Stomach (tissue), 4 donors: ENCODE results near the gene MAGI2.

Experiments used
- POLR2AphosphoS5 ChIP-seq, 3 donors: sonication (generic); formaldehyde crosslinking; IDR thresholded peaks; one replicate each; pipeline ENCODE4 v1.6.1; 2016; ENCODE audit warnings: antibody characterized with exemption in 3 of 3
- TF ChIP-seq, protein P1 (sequence below), 7 experiments: fragments of 450-650 bp in 4 of 7; fragments of 200-600 bp in 3 of 7; sonication (generic) in 3 of 7; IDR thresholded peaks; one replicate each; pipeline ENCODE4 v1.5.1; 2016 to 2019; ENCODE audit warnings: antibody characterized with exemption in 7 of 7, control low read depth in 2 of 7, mild to moderate bottlenecking in 1 of 7

DNA sequence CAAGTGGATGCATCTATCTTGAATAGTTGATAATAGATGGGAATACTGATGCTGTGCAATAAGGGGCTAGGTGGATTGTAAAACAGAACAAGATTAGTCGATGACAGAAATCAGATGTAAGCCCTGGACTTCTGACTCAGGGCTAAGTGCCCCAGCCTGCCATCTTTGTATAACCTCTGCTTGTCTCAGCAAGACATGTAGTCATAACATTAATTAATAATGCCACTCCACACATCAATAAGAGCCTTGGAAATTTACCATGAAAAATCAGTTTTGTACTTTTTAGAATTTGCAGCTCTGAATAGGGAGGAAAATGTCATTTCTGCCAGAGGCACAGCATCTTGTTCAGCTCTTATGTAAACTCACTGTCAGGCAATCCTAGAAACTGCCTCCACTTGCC is 1125.7 kb downstream of the MAGI2 start:
- no peak for TF ChIP-seq POLR2AphosphoS5 (IDR thresholded peaks at IDR 0.05)
- TF ChIP-seq, protein P1, sequence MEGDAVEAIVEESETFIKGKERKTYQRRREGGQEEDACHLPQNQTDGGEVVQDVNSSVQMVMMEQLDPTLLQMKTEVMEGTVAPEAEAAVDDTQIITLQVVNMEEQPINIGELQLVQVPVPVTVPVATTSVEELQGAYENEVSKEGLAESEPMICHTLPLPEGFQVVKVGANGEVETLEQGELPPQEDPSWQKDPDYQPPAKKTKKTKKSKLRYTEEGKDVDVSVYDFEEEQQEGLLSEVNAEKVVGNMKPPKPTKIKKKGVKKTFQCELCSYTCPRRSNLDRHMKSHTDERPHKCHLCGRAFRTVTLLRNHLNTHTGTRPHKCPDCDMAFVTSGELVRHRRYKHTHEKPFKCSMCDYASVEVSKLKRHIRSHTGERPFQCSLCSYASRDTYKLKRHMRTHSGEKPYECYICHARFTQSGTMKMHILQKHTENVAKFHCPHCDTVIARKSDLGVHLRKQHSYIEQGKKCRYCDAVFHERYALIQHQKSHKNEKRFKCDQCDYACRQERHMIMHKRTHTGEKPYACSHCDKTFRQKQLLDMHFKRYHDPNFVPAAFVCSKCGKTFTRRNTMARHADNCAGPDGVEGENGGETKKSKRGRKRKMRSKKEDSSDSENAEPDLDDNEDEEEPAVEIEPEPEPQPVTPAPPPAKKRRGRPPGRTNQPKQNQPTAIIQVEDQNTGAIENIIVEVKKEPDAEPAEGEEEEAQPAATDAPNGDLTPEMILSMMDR (IDR thresholded peaks at IDR 0.05): no peak
